Neural progenitor cell (in vitro differentiated cells): ENCODE results near the gene SLC2A9. TPM values are rescaled to one million over a fixed set of nuclear protein-coding genes. Genes with fewer than 3 reads are reported as not detected.
A peak's percentile ranks its signal among the peaks of the same experiment; 100 is the strongest.

Experiments
- DNase-seq: peaks from one replicate; pipeline ENCODE4 v3.0.0-alpha.2; 2016; ENCODE audit warnings: low spot score
- H2AFZ ChIP-seq: fragments of 200-600 bp; sonication (generic); replicated peaks from 2 replicates; pipeline ENCODE4 v1.6.1; 2016; ENCODE audit warnings: antibody characterized with exemption
- H3F3A ChIP-seq: fragments of 200-600 bp; sonication (generic); 2 replicates; pipeline ENCODE4 v1.6.1; 2016; ENCODE audit warnings: antibody characterized with exemption, low read depth
- H3K27ac ChIP-seq: fragments of 200-600 bp; sonication (generic); 2 replicates; pipeline ENCODE4 v1.5.1; 2016; ENCODE audit warnings: mild to moderate bottlenecking
- H3K27me3 ChIP-seq: fragments of 200-600 bp; sonication (generic); 2 replicates; pipeline ENCODE4 v1.6.1; 2016; ENCODE audit warnings: mild to moderate bottlenecking, moderate library complexity
- H3K36me3 ChIP-seq: fragments of 200-600 bp; sonication (generic); 2 replicates; pipeline ENCODE4 v1.5.1; 2016
- H3K4me1 ChIP-seq: fragments of 200-600 bp; sonication (generic); 2 replicates; pipeline ENCODE4 v1.6.1; 2016; ENCODE audit warnings: mixed run types
- H3K4me2 ChIP-seq: fragments of 200-600 bp; sonication (generic); 2 replicates; pipeline ENCODE4 v1.6.1; 2016
- H3K4me3 ChIP-seq: fragments of 200-600 bp; sonication (generic); 2 replicates; pipeline ENCODE4 v1.5.1; 2016
- H3K79me2 ChIP-seq: fragments of 200-600 bp; sonication (generic); 2 replicates; pipeline ENCODE4 v1.6.1; 2016; ENCODE audit warnings: low read depth
- H3K9ac ChIP-seq: fragments of 200-600 bp; sonication (generic); 2 replicates; pipeline ENCODE4 v1.6.1; 2016
- H3K9me3 ChIP-seq: fragments of 200-600 bp; sonication (generic); 2 replicates; pipeline ENCODE4 v1.5.1; 2016; ENCODE audit warnings: low read depth
- H4K20me1 ChIP-seq: fragments of 200-600 bp; sonication (generic); 2 replicates; pipeline ENCODE4 v1.6.1; 2016; ENCODE audit warnings: low read depth
- H3K27ac Mint-ChIP-seq: 3 replicates; pipeline ENCODE4 v1.8.0; 2021; ENCODE audit warnings: mixed read lengths
- H3K27me3 Mint-ChIP-seq: 2 replicates; pipeline ENCODE4 v1.8.0; 2022; ENCODE audit warnings: low read depth, mild to moderate bottlenecking, inconsistent platforms, moderate library complexity, mixed read lengths; ENCODE audit not compliant: insufficient read depth
- H3K36me3 Mint-ChIP-seq: 3 replicates; pipeline ENCODE4 v1.8.0; 2021; ENCODE audit warnings: mixed read lengths
- H3K4me1 Mint-ChIP-seq: 3 replicates; pipeline ENCODE4 v1.8.0; 2021; ENCODE audit warnings: mixed read lengths
- H3K4me3 Mint-ChIP-seq: 3 replicates; pipeline ENCODE4 v1.8.0; 2021; ENCODE audit warnings: mild to moderate bottlenecking, moderate library complexity, mixed read lengths
- H3K9me3 Mint-ChIP-seq: 3 replicates; pipeline ENCODE4 v1.8.0; 2020; ENCODE audit warnings: mixed read lengths
- EZH2 ChIP-seq: fragments of 200-600 bp; sonication (generic); IDR thresholded peaks from 2 replicates; pipeline ENCODE4 v1.6.1; 2017; ENCODE audit warnings: antibody characterized with exemption, mild to moderate bottlenecking, moderate library complexity
- EZH2phosphoT487 ChIP-seq: fragments of 200-600 bp; sonication (generic); IDR thresholded peaks from 2 replicates; pipeline ENCODE4 v1.6.1; 2017; ENCODE audit warnings: antibody characterized with exemption
- total RNA-seq: library from RNA; depleted of rRNA; stranded (reverse); fragments of >200 nt; gene quantifications from 2 replicates; pipeline ENCODE4 v1.2.3, GENCODE V29; 2015; ENCODE audit warnings: low replicate concordance
- TF ChIP-seq, protein P1 (sequence below): fragments of 200-600 bp; sonication (generic); IDR thresholded peaks from 2 replicates; pipeline ENCODE4 v1.5.1; 2017; ENCODE audit warnings: antibody characterized with exemption, mild to moderate bottlenecking

The SLC2A9 gene
- total RNA-seq, 1 donor from 2014 or later: not detected

DNA sequence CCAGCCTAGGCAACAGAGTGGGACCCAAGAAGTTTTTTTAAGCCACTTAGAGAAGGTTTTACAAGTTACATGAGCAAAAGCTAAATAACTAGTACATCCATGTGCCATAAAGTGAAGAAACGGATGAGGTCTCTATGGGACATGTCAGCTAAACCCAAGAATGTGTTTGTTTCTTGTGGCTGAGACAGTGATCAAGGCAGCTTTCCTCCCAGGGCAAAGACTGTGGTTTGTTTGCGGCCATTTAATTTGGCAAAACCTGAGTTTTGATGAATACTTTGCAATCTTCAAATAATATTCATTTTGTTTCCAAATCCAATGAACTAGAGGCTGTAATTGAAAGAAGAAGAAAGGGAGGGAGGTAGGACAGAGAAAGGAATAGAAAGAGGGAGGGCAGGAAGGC, 44.9 kb upstream of the SLC2A9 start:
- H3K79me2 ChIP-seq: no peaks in the 10 kb centered on the region
- no peak overlapping the region for H3K4me2 ChIP-seq
- H3K27me3 Mint-ChIP-seq: no peaks in the 10 kb centered on the region
- no peak overlapping the region for H3K4me3 ChIP-seq
- no peak overlapping the region for H3K27ac ChIP-seq
- no peak overlapping the region for H3K4me3 Mint-ChIP-seq
- DNase-seq: no peak
- peak overlapping the region; percentile 31 for H3K27ac Mint-ChIP-seq
- H3K9me3 ChIP-seq: no peaks in the 10 kb centered on the region
- no peaks in the 10 kb centered on the region for H3K36me3 ChIP-seq
- peaks cover 2% of the 10 kb centered on the region for H3K36me3 Mint-ChIP-seq
- H3K27me3 ChIP-seq: no peaks in the 10 kb centered on the region
- H3K4me1 Mint-ChIP-seq: peaks cover 28% of the 10 kb centered on the region
- no peaks in the 10 kb centered on the region for H3K9me3 Mint-ChIP-seq
- TF ChIP-seq EZH2: no peak
- TF ChIP-seq EZH2phosphoT487: no peak
- TF ChIP-seq, protein P1, sequence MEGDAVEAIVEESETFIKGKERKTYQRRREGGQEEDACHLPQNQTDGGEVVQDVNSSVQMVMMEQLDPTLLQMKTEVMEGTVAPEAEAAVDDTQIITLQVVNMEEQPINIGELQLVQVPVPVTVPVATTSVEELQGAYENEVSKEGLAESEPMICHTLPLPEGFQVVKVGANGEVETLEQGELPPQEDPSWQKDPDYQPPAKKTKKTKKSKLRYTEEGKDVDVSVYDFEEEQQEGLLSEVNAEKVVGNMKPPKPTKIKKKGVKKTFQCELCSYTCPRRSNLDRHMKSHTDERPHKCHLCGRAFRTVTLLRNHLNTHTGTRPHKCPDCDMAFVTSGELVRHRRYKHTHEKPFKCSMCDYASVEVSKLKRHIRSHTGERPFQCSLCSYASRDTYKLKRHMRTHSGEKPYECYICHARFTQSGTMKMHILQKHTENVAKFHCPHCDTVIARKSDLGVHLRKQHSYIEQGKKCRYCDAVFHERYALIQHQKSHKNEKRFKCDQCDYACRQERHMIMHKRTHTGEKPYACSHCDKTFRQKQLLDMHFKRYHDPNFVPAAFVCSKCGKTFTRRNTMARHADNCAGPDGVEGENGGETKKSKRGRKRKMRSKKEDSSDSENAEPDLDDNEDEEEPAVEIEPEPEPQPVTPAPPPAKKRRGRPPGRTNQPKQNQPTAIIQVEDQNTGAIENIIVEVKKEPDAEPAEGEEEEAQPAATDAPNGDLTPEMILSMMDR: no peak
- H3K9ac ChIP-seq: no peak overlapping the region
- no peak overlapping the region for H2AFZ ChIP-seq
- peaks cover 30% of the 10 kb centered on the region for H3F3A ChIP-seq
- peaks cover 29% of the 10 kb centered on the region for H3K4me1 ChIP-seq
- H4K20me1 ChIP-seq: peaks cover 6% of the 10 kb centered on the region

DNA sequence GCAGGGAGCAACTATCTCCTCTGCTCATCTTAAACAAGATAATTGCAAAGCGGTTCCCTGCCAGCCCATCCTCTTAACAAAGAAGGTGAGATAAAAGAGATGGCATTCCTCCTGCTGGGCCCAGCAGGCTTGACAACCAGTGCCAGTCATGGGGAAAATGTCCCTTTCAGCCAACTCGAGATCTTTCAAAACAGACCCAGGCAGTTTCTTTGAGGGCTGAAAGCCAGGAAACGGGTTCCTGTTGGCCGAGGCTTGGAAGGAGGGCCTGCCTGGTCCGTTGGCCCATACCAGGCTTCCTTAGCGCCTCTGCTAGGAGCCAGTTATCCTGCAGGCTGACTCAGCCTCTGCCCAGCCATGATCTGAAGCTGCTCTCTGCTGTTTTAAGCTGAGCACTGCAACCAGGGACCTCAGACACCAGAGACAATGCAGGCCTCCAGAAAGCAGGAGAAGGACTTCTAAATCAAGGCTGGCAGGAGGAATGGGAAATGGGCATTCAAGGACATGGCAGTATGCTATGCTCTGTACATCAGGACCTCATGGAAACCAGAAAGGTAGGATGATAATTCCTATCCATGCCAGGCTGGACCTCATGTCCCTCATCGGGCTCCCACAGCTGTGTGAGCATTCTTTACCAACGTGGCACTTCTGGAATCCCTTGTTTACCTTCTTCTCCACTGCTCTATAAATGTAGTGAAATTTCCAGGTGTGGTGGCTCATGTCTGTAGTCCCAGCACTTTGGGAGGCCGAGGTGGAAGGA, 42.4 kb upstream of the SLC2A9 start:
- no peak overlapping the region for H2AFZ ChIP-seq
- H4K20me1 ChIP-seq: peaks cover 6% of the 10 kb centered on the region
- H3K36me3 ChIP-seq: no peaks in the 10 kb centered on the region
- H3K9ac ChIP-seq: no peak overlapping the region
- peak; percentile 30 for TF ChIP-seq EZH2
- TF ChIP-seq, protein P1: peak; percentile 52
- TF ChIP-seq EZH2phosphoT487: peak; percentile 41
- H3F3A ChIP-seq: peaks cover 30% of the 10 kb centered on the region
- Mint-ChIP-seq H3K27me3 (no peaks in the 10 kb centered on the region), H3K4me3 (no peak overlapping the region), H3K36me3 (no peaks in the 10 kb centered on the region), H3K4me1 (peaks cover 26% of the 10 kb centered on the region), H3K27ac (no peak overlapping the region), H3K9me3 (peaks cover 2% of the 10 kb centered on the region)
- H3K79me2 ChIP-seq: no peaks in the 10 kb centered on the region
- H3K27ac ChIP-seq: peak overlapping the region; percentile 33
- H3K4me1 ChIP-seq: peaks cover 19% of the 10 kb centered on the region
- peak overlapping the region; percentile 10 for H3K4me2 ChIP-seq
- DNase-seq: peak; percentile 88
- no peak overlapping the region for H3K4me3 ChIP-seq
- H3K9me3 ChIP-seq: no peaks in the 10 kb centered on the region
- no peaks in the 10 kb centered on the region for H3K27me3 ChIP-seq

DNA sequence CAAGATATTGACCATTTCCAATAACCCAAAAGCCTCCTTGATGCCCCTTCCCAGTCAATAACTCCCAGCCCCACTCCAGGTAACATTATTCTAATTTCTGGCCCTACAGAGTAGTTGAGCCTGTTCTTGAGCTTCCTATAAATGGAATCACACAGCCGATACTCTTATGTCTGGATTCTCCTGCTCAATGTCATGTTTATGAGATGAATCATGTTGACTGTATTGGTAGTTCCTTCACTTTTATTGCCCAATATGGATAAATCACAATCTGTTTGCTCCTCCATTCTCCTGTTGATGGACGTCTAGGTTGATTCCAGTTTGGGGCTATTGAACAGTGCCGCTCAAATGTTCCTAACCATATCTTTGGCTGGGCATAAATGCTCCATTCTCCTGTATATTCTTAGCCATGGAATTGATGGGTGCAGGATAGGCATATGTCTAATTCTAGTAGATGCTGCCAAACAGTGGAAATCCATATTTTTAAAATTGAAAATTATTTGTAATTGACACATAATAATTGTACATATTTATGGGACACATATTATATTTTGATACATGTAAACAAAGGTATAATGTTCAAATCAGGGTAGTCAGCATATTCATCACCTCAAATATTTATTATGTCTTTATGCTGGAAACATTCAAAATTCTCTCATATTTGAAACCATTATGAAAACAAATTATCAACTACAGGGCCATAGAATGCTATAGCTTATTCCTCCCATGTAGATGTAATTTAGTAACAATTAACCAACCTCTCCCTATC, 40.5 kb upstream of the SLC2A9 start:
- no peak overlapping the region for H3K27ac ChIP-seq
- no peaks in the 10 kb centered on the region for H3K36me3 Mint-ChIP-seq
- H3K4me2 ChIP-seq: no peak overlapping the region
- H3K4me3 ChIP-seq: no peak overlapping the region
- H4K20me1 ChIP-seq: peaks cover 6% of the 10 kb centered on the region
- no peak overlapping the region for H2AFZ ChIP-seq
- H3K4me1 Mint-ChIP-seq: peaks cover 24% of the 10 kb centered on the region
- no peak for DNase-seq
- no peak for TF ChIP-seq EZH2phosphoT487
- TF ChIP-seq, protein P1: no peak
- no peaks in the 10 kb centered on the region for H3K27me3 ChIP-seq
- H3K27ac Mint-ChIP-seq: no peak overlapping the region
- peaks cover 18% of the 10 kb centered on the region for H3K4me1 ChIP-seq
- peaks cover 2% of the 10 kb centered on the region for H3K9me3 Mint-ChIP-seq
- H3K9me3 ChIP-seq: no peaks in the 10 kb centered on the region
- no peak overlapping the region for H3K9ac ChIP-seq
- no peak overlapping the region for H3K4me3 Mint-ChIP-seq
- no peaks in the 10 kb centered on the region for H3K27me3 Mint-ChIP-seq
- H3K36me3 ChIP-seq: no peaks in the 10 kb centered on the region
- H3F3A ChIP-seq: peaks cover 28% of the 10 kb centered on the region
- no peaks in the 10 kb centered on the region for H3K79me2 ChIP-seq
